ENCODE measurements around the gene AWAT2.

AWAT2 gene, protein sequence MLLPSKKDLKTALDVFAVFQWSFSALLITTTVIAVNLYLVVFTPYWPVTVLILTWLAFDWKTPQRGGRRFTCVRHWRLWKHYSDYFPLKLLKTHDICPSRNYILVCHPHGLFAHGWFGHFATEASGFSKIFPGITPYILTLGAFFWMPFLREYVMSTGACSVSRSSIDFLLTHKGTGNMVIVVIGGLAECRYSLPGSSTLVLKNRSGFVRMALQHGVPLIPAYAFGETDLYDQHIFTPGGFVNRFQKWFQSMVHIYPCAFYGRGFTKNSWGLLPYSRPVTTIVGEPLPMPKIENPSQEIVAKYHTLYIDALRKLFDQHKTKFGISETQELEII

DNA sequence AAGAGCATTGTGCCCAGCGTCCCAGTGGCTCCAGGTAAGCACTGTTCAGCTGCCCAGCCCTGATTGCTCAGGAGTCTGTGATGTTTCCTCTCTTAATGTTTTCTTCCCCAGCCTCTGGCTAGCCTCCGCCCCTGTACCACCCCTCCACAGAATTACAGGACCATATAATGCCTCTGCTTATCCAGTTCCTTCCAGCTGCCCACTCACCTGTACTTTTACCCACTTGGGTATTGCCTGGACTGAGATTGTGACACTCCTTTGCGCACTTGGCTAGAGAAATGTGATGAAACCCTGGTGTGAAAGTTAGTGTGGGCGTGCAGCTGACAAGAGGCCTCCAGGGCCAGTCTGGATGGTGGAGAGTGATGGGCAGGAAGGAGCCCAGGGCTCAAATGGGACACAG, at the start of gene AWAT2:
Gene AWAT2 (minus strand): TSS at position 14 of the 400 bp plus-strand sequence. CDS start 6 bp downstream, at position 8.
- no peak within 1 kb of the TSS for H3K27ac Mint-ChIP-seq
- DNase-seq: no peak
- H3K4me1 Mint-ChIP-seq: no peaks in the 10 kb centered on the region
- no peak within 1 kb of the TSS for H3K4me3 Mint-ChIP-seq
- H3K27me3 Mint-ChIP-seq: peaks cover 2% of the 10 kb centered on the region
- ATAC-seq: no peak
- H3K9me3 Mint-ChIP-seq: no peaks in the 10 kb centered on the region

DNA sequence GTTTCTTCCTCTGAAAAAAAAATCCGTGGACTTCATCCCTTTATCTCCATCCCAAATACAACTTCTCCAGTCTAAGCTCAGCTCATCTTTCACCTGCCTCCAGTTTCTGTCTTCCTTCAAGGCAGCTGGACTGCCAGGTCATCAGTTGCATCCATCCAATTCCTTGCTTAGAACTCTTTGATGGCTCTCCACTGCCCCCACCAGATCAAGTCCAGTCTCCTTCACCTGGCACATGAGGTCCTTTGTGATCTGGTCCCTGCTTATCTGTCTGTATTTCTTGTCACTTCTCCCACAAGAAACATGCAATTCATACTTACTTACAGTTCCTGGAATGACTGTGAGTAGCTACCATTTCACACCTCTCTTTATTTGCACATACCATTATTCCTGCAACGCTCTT, 46.3 kb upstream of the AWAT2 start:
- no peak overlapping the region for H3K27ac Mint-ChIP-seq
- peaks cover 7% of the 10 kb centered on the region for H3K27me3 Mint-ChIP-seq
- no peaks in the 10 kb centered on the region for H3K9me3 Mint-ChIP-seq
- ATAC-seq (no peak), DNase-seq (no peak)
- no peak overlapping the region for H3K4me3 Mint-ChIP-seq
- no peaks in the 10 kb centered on the region for H3K4me1 Mint-ChIP-seq

DNA sequence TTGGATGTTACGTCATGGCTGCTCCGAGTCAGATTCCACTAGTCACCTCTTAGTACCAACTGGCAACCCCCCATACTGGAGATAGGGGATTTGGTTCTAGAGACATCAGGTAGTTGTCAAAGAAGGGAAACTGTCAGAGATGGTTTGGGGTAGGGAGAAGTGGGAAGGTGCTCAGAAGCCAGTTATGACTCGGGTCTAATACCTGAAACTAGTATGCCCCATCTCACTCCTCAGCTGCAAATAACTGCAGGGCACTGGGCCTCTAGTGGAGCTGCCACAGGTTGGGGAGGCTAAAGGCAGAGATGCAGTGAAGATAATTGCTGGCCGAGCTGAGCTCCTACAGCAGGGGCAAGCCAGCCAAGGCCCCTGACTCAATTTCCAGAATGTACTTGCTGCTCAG, 42.5 kb upstream of the AWAT2 start:
- Mint-ChIP-seq H3K4me1 (no peaks in the 10 kb centered on the region), H3K27ac (no peak overlapping the region), H3K27me3 (no peaks in the 10 kb centered on the region), H3K9me3 (no peaks in the 10 kb centered on the region), H3K4me3 (no peak overlapping the region)
- DNase-seq (no peak), ATAC-seq (no peak)

DNA sequence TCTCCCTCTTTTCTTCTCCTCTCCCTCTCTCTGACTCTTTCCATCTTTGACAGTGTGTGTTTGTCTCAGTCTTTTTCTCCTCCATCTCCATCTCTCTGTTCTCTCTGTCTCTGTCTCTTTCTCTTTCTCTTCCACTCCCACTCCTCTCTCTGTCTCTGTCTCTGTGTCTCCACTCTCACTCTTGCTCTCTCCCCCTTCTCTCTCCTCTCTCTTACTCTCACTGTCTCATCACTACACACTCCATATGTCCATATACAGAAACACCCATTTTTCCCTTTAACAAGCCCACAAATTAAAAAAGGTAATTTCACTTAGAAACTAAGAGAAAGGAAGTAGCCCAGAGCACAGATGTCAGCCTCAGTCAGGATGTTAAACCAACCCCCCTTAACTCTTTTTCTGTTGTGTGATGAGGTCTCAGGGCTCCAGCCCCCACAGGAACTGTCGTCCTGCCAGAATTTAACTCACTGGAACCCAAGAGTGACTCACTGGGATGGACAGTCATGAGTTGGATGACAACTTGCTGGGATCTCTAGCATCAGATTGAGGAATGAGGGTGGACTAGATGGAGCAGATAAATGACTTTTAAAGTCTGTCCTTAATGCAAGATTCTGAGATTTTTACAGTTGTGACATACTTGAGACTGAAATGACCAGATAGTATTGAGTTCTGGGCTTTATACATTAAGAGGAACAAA, 40.0 kb upstream of the AWAT2 start:
- ATAC-seq (no peak), DNase-seq (no peak)
- Mint-ChIP-seq H3K4me1 (no peaks in the 10 kb centered on the region), H3K4me3 (no peak overlapping the region), H3K9me3 (no peaks in the 10 kb centered on the region), H3K27me3 (no peaks in the 10 kb centered on the region), H3K27ac (peak overlapping the region in 1 of 2 donors; percentile 18)

DNA sequence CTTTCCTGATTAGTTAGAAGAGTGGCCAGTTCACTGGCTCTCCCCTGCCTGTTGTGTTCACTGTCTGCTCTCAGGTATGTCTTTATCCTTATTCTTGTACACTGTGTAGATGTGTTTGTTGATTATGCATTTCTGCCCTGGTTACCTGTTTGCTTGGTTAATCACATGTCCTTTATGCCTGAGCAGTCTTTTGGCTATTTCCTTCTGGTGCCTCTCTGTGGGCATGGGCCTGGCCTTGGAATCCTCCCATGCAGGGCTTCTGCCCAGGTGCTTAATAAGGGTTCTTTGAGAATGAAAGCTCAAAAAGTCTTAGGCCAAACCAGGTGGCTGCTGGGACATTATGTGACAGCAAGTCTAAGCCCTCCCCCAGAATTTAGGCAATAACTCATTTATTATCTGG, 39.0 kb upstream of the AWAT2 start:
- no peak for ATAC-seq
- no peak for DNase-seq
- Mint-ChIP-seq H3K4me1 (no peaks in the 10 kb centered on the region), H3K4me3 (no peak overlapping the region), H3K9me3 (no peaks in the 10 kb centered on the region), H3K27me3 (no peaks in the 10 kb centered on the region), H3K27ac (no peak overlapping the region)

DNA sequence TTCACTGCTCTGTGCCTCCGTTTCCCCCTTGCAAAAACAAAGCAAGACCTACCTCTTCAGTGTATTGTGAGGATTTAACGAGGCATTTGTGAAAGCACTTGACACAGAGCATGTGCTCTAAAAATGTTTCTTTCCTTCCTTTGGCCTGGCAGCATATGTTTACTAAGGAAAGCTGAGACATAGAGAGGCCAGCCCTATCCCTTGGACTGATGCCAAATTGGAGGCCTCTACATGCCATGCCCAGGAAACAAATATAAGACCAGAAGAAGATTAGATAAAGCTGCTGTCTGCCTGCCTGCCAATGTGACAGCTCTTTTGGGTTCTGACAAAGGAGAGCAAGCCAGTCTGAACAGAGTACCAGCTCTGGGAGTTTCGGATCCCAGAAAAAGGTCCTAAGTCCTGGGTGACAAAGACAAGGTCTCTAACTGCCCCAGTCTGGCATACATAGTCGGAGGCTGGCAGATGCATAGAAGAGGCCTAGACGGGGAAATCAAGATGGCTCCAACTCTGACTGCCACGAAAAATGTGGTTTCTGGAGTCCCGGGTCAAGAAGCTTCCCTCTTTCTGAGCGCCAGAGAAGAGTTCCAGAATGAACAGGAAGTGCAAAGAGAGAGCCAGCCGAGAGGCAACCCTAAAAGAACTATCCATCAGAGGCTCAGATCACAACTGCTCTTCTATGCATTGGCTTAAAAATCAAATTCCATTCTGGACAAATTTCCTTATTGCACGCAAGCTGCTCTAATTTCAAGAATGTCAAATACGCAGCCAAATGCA, 38.3 kb upstream of the AWAT2 start:
- Mint-ChIP-seq H3K4me3 (no peak overlapping the region), H3K4me1 (no peaks in the 10 kb centered on the region), H3K9me3 (no peaks in the 10 kb centered on the region), H3K27ac (no peak overlapping the region), H3K27me3 (no peaks in the 10 kb centered on the region)
- DNase-seq: no peak
- ATAC-seq: no peak

DNA sequence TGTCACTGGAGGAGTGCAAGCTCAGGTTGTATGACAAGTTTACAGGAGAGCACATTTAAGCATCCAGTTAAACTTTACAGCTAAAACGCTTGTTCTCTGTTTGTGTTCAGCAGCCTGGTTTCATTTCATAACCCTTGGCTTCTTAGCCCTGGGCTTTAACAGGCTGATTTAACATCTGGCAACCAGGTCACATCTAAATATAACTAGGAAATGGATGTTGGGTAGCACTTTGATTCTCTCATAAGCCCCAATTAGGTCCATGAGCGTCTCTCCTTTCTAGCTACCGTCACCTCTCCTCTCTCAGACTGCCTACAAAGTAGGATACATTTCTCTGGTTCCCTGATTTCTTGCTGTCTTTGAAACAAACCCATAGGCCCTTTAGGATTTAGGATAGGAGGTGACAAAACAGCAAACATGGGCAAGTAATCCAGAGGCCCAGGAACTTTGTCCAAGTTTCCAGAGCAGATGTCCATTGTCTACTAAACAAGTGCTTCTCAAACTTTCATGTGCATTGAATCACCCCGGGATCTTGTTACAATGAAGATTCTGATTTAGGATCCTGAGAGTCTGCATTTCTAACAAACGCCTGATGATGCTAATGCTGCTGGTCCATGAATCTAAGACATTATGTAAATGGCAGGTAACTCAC, 35.0 kb upstream of the AWAT2 start:
- DNase-seq (no peak), ATAC-seq (no peak)
- Mint-ChIP-seq H3K27ac (no peak overlapping the region), H3K4me1 (no peaks in the 10 kb centered on the region), H3K9me3 (no peaks in the 10 kb centered on the region), H3K4me3 (no peak overlapping the region), H3K27me3 (no peaks in the 10 kb centered on the region)

DNA sequence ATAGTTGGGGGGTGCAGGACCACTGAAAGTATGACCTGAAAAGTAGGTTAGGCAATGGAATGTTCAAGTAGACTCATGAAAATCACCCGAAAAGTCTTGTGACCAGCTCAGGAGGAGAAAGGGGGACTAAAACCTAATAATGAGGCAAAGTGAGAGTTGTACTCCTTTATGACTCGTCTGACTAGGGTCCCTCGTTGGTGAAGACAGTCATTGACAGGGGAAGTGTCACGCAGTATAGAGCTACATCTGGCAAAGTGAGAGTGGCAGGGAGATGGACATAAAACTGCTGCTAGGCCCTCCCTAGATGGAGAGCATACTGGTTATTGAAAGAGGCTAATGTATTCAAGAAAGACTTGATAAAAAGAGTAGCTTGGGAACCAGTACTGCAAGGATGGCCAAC, 33.0 kb upstream of the AWAT2 start:
- no peak overlapping the region for H3K27ac Mint-ChIP-seq
- no peaks in the 10 kb centered on the region for H3K4me1 Mint-ChIP-seq
- H3K27me3 Mint-ChIP-seq: no peaks in the 10 kb centered on the region
- no peak overlapping the region for H3K4me3 Mint-ChIP-seq
- DNase-seq: no peak
- peak; percentile 60 for ATAC-seq
- no peaks in the 10 kb centered on the region for H3K9me3 Mint-ChIP-seq

DNA sequence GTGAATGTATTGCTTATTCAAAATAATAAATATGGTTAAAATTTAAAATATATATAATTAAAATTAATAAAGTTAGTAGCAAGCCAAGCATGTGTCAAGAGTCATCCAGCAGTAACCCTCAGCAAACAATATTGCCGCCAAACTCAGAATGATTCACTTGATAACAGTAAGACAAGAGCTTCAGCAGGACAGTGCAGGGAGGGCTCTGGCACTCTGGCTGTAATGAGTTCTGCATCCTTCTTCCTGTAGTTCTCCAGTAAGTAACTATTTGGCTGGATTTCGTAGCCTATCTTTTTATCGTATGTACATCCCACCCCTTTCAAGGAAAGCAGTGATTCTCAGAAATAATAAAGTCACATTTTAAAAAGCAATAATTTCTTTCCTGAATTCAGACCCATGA, 30.1 kb upstream of the AWAT2 start:
- H3K27me3 Mint-ChIP-seq: no peaks in the 10 kb centered on the region
- no peak overlapping the region for H3K4me3 Mint-ChIP-seq
- no peaks in the 10 kb centered on the region for H3K4me1 Mint-ChIP-seq
- H3K9me3 Mint-ChIP-seq: peaks cover 0 to 6% of the 10 kb centered on the region in 2 donors
- no peak overlapping the region for H3K27ac Mint-ChIP-seq
- ATAC-seq (no peak), DNase-seq (no peak)

DNA sequence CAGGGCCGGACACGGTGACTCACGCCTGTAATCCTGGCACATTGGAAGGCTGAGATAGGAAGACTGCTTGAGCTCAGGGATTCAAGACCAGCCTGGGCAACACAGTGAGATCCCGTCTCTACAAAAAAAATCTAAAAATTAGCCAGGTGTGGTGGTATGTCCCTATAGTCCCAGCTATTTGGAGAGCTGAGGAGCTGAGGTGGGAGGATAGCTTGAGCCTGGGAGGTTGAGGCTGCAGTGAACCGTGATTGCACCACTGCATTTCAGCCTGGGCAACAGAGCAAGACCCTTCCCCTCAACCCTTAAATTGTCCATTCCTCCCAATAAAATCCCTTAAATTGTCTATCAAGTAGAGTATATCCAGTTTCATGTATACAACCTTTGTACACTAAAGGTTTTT, 29.6 kb upstream of the AWAT2 start:
- Mint-ChIP-seq H3K4me1 (no peaks in the 10 kb centered on the region), H3K9me3 (peaks cover 0 to 6% of the 10 kb centered on the region in 2 donors), H3K27ac (no peak overlapping the region), H3K27me3 (no peaks in the 10 kb centered on the region), H3K4me3 (no peak overlapping the region)
- ATAC-seq (no peak), DNase-seq (no peak)

DNA sequence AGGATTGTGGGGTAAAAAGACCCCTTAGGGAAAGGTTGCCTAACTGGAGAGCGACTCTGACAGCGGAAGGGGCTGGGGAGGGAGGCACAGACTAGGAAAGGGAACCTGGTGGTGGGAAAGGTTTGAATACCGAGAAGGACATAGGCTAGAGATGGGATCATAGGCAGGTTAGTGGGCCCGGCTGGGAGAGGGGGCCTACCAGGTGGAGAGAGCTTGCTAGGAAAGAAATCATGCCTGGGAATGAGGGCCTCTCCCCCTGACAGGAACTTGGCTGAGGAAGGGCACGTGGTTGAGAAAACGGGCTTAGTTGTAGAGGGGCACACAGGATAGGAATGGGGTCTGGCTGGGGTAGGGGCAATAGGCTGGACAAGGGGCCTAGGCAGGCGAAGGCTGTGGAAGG, 16.9 kb upstream of the AWAT2 start:
- Mint-ChIP-seq H3K27ac (no peak overlapping the region), H3K4me1 (no peaks in the 10 kb centered on the region), H3K4me3 (no peak overlapping the region), H3K9me3 (no peaks in the 10 kb centered on the region), H3K27me3 (peaks cover 12% of the 10 kb centered on the region)
- DNase-seq (no peak), ATAC-seq (no peak)

DNA sequence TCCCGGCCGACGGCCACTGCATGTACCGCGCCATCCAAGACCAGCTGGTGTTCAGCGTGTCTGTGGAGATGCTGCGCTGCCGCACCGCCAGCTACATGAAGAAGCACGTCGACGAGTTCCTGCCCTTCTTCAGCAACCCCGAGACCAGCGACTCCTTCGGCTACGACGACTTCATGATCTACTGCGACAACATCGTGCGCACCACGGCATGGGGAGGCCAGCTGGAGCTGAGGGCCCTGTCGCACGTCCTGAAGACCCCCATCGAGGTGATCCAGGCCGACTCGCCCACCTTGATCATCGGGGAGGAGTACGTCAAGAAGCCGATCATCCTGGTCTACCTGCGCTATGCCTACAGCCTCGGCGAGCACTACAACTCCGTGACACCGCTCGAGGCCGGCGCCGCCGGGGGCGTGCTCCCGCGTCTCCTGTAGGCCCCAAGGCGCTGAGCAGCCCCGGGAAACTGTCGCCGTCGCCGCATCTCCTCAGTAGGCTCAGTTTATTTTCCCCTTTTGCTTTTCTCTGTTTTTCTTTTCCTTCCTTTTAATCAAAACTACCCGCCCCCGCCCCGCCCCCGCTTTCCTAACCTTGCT, 13.3 kb upstream of the AWAT2 start:
- Mint-ChIP-seq H3K4me1 (no peaks in the 10 kb centered on the region), H3K9me3 (no peaks in the 10 kb centered on the region), H3K27ac (no peak overlapping the region), H3K27me3 (peaks cover 12% of the 10 kb centered on the region), H3K4me3 (no peak overlapping the region)
- ATAC-seq (no peak), DNase-seq (no peak)

DNA sequence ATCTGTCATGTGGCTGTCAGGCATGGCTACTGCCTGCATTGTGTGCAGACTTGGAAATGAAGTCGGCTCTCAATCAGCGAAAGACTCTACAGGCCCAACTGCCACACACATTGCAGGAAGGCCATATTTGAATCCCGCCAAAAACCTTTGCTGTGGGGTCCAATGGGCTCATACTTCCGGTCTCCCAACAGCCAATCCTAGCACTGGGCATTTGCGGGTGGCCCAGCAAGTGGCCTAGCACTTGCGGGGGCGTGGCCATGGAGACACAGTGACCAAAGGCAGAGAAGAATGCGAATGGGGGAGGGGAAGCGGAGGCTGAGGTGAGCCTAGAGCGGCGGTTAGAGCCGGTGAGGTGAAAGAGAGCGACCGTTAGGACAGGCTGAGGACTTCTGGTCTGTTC, 12.3 kb upstream of the AWAT2 start, which contains the start of gene OTUD6A:
Gene OTUD6A (plus strand): TSS at position 382 of the 400 bp plus-strand sequence. CDS start 68 bp downstream, outside the sequence.
- Mint-ChIP-seq H3K9me3 (no peaks in the 10 kb centered on the region), H3K27ac (no peak within 1 kb of the TSS), H3K4me1 (no peaks in the 10 kb centered on the region), H3K27me3 (peaks cover 12% of the 10 kb centered on the region), H3K4me3 (no peak within 1 kb of the TSS)
- DNase-seq (no peak), ATAC-seq (no peak)

DNA sequence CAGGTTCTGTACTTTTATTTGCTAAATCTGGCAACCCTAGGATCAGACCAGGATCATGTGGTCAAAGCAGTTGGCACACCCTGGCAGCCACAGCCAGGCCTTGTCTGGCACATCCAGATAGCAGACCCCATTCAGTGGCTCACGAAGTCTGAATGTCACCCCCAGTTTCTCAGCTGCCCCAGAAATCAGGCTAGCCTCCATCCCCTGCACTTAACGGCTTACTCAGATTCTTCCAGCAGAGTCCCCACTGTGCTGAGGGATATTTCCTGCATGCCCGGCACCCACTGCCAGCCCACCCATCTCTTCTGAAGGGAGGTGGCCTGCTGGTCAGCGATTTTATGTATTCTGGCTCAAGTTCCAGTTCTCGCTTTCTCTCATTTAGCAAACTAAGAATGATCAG, 4.7 kb upstream of the AWAT2 start:
- no peaks in the 10 kb centered on the region for H3K27me3 Mint-ChIP-seq
- ATAC-seq (no peak), DNase-seq (no peak)
- H3K9me3 Mint-ChIP-seq: no peaks in the 10 kb centered on the region
- H3K4me1 Mint-ChIP-seq: no peaks in the 10 kb centered on the region
- H3K27ac Mint-ChIP-seq: no peak overlapping the region
- no peak overlapping the region for H3K4me3 Mint-ChIP-seq

DNA sequence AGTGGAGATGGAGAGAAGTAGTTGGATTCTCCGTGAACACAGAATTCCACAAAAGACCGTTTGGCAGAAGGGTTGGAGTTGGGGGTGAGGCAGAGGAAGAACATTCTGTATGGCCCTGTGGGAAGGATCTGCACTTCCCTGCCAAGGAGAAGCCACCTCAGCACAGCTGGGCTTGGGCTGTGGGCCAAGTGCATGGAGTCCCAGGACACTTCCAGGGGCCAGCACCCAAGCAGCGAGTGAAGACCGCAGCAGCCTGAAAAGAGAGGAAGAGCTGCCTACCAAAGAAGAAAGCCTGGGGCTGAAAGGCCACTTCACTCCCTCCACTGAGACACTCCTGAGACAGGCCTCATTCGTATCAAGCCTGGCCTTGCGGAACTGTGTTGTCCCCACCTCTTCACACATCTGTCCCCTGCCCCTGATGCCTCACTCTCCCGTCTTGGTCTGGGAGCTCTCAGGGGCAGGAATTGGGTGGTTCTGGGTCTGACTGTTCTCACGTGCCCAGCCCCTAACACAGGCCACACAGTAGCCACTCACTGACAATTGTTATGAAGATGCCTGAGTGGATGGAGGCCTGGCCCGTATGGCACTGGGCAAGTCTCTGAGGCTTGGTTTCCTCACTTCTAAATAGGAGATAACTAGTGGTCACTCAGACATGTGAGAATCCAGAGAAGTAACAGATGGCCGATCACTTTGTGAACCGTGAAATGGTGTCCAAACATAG, 3.3 kb upstream of the AWAT2 start:
- Mint-ChIP-seq H3K27ac (no peak overlapping the region), H3K4me1 (no peaks in the 10 kb centered on the region), H3K9me3 (no peaks in the 10 kb centered on the region), H3K4me3 (no peak overlapping the region), H3K27me3 (no peaks in the 10 kb centered on the region)
- no peak for DNase-seq
- ATAC-seq: no peak
